ENCODE data around the gene PFN3. TPM values are rescaled to one million over a fixed set of nuclear protein-coding genes. Genes with fewer than 3 reads are reported as not detected.

PFN3 gene
- total RNA-seq, 1 experiment from 2014 or later = 0.48 TPM

DNA sequence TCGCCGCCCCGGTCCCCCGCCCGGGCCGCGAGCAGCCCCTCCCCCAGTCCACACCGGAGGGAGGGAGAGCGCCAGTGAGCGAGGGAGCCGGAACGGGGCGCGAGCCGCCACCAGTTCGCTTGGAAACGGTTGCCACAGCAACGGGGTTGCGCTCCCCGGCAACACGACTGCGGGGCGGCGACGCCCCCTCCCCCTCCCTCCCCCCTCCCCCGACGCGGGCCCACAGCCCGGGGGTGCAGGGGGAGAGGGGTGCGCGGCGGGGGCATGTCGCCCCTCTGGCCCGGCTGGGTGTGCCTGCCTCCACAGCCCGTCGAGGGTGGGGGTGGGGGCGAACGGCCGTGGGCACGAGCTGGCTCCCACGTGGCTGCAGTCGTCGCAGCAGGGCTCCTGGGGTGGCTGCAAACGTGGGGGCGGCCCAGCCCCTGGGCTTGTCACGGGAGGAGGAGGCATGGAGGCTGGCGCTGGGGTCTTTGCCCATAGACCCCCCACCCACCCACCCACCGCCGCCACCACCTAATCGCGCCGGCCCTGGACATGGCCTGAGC, 46.7 kb upstream of the PFN3 start:
- no peaks in the 10 kb centered on the region for H3K36me3 Mint-ChIP-seq
- peak overlapping the region; percentile 60 for H3K4me3 Mint-ChIP-seq
- peaks cover 48% of the 10 kb centered on the region for H3K4me1 Mint-ChIP-seq
- TF ChIP-seq FOXP1 (CRISPR knock-in tag; IDR thresholded peaks at IDR 0.05; ENCODE audit: borderline replicate concordance) (0 out of 2 replicates have a peak, but pooled peaks have one; percentile 17), ETV6 (CRISPR knock-in tag; IDR thresholded peaks at IDR 0.05) (0 out of 2 replicates have a peak, but pooled peaks have one; percentile 26), NR1H2 (CRISPR knock-in tag; IDR thresholded peaks at IDR 0.05) (no peak), ZBTB21 (CRISPR knock-in tag; IDR thresholded peaks at IDR 0.05; ENCODE audit: borderline replicate concordance) (no peak), FOXK1 (CRISPR knock-in tag; IDR thresholded peaks at IDR 0.05) (0 out of 2 replicates have a peak, but pooled peaks have one; percentile 27)
- TF ChIP-seq, protein P1, sequence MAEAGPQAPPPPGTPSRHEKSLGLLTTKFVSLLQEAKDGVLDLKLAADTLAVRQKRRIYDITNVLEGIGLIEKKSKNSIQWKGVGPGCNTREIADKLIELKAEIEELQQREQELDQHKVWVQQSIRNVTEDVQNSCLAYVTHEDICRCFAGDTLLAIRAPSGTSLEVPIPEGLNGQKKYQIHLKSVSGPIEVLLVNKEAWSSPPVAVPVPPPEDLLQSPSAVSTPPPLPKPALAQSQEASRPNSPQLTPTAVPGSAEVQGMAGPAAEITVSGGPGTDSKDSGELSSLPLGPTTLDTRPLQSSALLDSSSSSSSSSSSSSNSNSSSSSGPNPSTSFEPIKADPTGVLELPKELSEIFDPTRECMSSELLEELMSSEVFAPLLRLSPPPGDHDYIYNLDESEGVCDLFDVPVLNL (CRISPR knock-in tag; IDR thresholded peaks at IDR 0.05; ENCODE audit: borderline replicate concordance, low read depth) = peak; percentile 20; the same call in 1 of the 2 replicates
- TF ChIP-seq, protein P2, sequence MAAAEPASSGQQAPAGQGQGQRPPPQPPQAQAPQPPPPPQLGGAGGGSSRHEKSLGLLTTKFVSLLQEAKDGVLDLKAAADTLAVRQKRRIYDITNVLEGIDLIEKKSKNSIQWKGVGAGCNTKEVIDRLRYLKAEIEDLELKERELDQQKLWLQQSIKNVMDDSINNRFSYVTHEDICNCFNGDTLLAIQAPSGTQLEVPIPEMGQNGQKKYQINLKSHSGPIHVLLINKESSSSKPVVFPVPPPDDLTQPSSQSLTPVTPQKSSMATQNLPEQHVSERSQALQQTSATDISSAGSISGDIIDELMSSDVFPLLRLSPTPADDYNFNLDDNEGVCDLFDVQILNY (CRISPR knock-in tag; IDR thresholded peaks at IDR 0.05) = 0 out of 2 replicates have a peak, but pooled peaks have one; percentile 6
- TF ChIP-seq, protein P3, sequence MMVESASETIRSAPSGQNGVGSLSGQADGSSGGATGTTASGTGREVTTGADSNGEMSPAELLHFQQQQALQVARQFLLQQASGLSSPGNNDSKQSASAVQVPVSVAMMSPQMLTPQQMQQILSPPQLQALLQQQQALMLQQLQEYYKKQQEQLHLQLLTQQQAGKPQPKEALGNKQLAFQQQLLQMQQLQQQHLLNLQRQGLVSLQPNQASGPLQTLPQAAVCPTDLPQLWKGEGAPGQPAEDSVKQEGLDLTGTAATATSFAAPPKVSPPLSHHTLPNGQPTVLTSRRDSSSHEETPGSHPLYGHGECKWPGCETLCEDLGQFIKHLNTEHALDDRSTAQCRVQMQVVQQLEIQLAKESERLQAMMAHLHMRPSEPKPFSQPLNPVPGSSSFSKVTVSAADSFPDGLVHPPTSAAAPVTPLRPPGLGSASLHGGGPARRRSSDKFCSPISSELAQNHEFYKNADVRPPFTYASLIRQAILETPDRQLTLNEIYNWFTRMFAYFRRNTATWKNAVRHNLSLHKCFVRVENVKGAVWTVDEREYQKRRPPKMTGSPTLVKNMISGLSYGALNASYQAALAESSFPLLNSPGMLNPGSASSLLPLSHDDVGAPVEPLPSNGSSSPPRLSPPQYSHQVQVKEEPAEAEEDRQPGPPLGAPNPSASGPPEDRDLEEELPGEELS (CRISPR knock-in tag; IDR thresholded peaks at IDR 0.05) = 0 out of 2 replicates have a peak, but pooled peaks have one; percentile 64
- CTCF ChIA-PET = interaction anchor here (0.6 to 15.8 kb wide), 18 partner anchors 8 to 136 kb away, joined by 3 to 171 read pairs (median 8); partner anchors contain the start of genes GRK6, MXD3 and SLC34A1
- no peak overlapping the region for H3K27ac Mint-ChIP-seq
- no peaks in the 10 kb centered on the region for H3K9me3 Mint-ChIP-seq
- peak; percentile 78 for DNase-seq (ENCODE audit: low spot score)
- peak; percentile 7 for ATAC-seq
- POLR2A ChIA-PET = interaction anchor here (0.6 to 5.8 kb wide), 14 partner anchors 8 to 316 kb away, joined by 3 to 38 read pairs (median 4); partner anchors contain the start of genes DDX41, GRK6, NSD1 and PDLIM7
- H3K27me3 Mint-ChIP-seq (ENCODE audit: low read depth) = peaks cover 43% of the 10 kb centered on the region

DNA sequence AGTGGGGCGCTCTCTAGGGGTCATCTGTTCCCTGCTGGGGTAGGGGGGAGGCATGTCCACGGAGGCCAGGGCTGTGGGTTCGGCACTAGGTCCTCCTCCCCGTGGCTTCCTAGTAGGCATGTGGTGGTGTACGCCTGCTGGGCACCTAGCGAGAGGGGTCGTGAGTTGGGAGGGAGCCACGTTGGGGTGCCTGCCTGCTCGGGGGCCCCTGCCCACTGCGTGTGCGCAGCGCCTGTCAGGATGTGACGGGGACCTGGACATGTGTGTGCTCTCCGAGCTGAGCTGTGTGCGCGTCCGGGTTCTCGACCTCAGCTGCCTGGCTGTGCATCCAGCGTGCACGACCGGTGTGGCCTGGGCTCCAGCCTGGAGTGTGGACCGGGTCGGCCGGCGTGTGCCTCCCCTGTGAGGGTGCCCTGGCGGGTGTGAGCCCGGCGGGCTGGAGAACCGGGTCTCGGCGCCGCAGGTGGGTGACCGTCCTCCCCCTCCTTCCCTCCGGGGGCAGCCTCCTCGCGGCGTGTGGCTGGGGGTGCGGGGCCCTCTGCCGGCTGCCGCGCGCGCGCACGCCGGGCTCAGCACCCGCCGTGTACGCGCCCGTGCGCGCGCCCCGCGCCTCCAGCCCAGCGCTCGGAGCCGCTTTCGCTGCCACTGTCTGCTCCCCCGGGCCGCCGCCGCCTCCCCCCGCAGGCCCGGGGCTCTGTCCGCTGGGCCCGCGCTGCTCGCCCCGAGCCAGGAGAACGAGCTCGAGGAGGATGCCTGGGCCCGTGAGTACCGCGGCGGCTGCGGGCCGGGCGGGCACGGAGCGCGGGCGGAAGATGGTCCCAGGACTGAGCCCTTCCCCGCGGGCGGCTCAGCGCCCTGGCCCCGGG, 46.0 kb upstream of the PFN3 start, which contains the start of gene PRR7:
PRR7 (plus strand) TSS at position 615 of the 866 bp plus-strand sequence. CDS start 8,254 bp downstream, outside the sequence.
- Mint-ChIP-seq H3K36me3 (no peaks in the 10 kb centered on the region), H3K9me3 (no peaks in the 10 kb centered on the region), H3K27me3 (ENCODE audit: low read depth) (peaks cover 41% of the 10 kb centered on the region), H3K4me3 (peak within 1 kb of the TSS; percentile 66), H3K27ac (no peak within 1 kb of the TSS), H3K4me1 (peaks cover 44% of the 10 kb centered on the region)
- peak; percentile 60 for DNase-seq (ENCODE audit: low spot score)
- ATAC-seq = peak; percentile 14
- ChIA-PET CTCF (interaction anchor here (0.6 to 15.8 kb wide), 17 partner anchors 9 to 135 kb away, joined by 3 to 171 read pairs (median 7); partner anchors contain the start of genes GRK6, MXD3 and PDLIM7), POLR2A (interaction anchor here (0.6 to 5.8 kb wide), 9 partner anchors 9 to 735 kb away, joined by 3 to 38 read pairs (median 5); partner anchors contain the start of genes GRK6 and PDLIM7)
- TF ChIP-seq ZNF423 (CRISPR knock-in tag; IDR thresholded peaks at IDR 0.05) = peak; percentile 49; the same call in 1 of the 2 replicates
- TF ChIP-seq, protein P4, sequence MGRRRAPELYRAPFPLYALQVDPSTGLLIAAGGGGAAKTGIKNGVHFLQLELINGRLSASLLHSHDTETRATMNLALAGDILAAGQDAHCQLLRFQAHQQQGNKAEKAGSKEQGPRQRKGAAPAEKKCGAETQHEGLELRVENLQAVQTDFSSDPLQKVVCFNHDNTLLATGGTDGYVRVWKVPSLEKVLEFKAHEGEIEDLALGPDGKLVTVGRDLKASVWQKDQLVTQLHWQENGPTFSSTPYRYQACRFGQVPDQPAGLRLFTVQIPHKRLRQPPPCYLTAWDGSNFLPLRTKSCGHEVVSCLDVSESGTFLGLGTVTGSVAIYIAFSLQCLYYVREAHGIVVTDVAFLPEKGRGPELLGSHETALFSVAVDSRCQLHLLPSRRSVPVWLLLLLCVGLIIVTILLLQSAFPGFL (CRISPR knock-in tag; IDR thresholded peaks at IDR 0.05; ENCODE audit: borderline replicate concordance) = no peak
- TF ChIP-seq, protein P5, sequence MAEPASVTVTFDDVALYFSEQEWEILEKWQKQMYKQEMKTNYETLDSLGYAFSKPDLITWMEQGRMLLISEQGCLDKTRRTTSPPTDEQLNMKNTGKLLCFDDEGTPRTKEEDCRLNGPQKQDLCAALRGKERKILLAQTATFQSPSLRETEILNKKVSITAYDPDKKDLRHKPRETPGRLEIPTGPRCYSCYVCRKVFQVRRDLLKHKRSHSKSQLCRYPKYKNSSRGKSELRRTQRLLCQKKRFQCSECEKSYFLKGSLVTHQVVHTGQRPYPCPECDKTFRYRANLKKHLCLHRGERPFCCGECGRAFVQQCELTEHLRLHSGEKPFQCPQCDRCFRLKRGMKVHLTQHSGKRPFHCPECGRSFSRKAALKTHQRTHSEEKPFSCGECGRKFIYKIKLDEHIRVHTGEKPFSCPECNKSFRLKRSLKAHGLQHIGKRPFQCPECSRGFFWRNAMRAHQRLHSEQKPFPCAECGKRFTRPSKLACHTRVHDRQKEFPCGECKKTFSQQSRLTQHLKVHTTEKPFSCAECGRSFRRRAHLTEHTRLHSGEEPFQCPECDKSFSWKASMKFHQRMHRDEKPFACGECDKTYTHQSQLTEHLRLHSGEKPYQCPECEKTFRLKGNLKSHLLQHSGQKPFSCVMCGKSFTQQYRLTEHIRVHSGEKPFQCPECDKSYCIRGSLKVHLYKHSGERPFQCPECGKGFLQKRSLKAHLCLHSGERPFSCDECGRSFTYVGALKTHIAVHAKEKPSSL (CRISPR knock-in tag; conservative IDR thresholded peaks at IDR 0.05) = 0 out of 2 replicates have a peak, but pooled peaks have one; percentile 49
- TF ChIP-seq, protein P6, sequence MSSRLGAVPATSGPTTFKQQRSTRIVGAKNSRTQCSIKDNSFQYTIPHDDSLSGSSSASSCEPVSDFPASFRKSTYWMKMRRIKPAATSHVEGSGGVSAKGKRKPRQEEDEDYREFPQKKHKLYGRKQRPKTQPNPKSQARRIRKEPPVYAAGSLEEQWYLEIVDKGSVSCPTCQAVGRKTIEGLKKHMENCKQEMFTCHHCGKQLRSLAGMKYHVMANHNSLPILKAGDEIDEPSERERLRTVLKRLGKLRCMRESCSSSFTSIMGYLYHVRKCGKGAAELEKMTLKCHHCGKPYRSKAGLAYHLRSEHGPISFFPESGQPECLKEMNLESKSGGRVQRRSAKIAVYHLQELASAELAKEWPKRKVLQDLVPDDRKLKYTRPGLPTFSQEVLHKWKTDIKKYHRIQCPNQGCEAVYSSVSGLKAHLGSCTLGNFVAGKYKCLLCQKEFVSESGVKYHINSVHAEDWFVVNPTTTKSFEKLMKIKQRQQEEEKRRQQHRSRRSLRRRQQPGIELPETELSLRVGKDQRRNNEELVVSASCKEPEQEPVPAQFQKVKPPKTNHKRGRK (CRISPR knock-in tag; IDR thresholded peaks at IDR 0.05; ENCODE audit: borderline replicate concordance) = no peak
- TF ChIP-seq, protein P7, sequence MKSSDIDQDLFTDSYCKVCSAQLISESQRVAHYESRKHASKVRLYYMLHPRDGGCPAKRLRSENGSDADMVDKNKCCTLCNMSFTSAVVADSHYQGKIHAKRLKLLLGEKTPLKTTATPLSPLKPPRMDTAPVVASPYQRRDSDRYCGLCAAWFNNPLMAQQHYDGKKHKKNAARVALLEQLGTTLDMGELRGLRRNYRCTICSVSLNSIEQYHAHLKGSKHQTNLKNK (CRISPR knock-in tag; IDR thresholded peaks at IDR 0.05) = no peak
- TF ChIP-seq ZNF263 (CRISPR knock-in tag; IDR thresholded peaks at IDR 0.05; ENCODE audit: low read depth) = no peak
- TF ChIP-seq NFATC4 (CRISPR knock-in tag; IDR thresholded peaks at IDR 0.05) = 0 out of 2 replicates have a peak, but pooled peaks have one; percentile 33
- TF ChIP-seq, protein P8, sequence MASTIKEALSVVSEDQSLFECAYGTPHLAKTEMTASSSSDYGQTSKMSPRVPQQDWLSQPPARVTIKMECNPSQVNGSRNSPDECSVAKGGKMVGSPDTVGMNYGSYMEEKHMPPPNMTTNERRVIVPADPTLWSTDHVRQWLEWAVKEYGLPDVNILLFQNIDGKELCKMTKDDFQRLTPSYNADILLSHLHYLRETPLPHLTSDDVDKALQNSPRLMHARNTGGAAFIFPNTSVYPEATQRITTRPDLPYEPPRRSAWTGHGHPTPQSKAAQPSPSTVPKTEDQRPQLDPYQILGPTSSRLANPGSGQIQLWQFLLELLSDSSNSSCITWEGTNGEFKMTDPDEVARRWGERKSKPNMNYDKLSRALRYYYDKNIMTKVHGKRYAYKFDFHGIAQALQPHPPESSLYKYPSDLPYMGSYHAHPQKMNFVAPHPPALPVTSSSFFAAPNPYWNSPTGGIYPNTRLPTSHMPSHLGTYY (CRISPR knock-in tag; IDR thresholded peaks at IDR 0.05) = no peak; the same call in 1 of the 2 replicates
- 0 out of 2 replicates have a peak, but pooled peaks have one; percentile 12 for TF ChIP-seq ZNF416 (CRISPR knock-in tag; IDR thresholded peaks at IDR 0.05)
- TF ChIP-seq ATF1 (CRISPR knock-in tag; IDR thresholded peaks at IDR 0.05) = no peak
- no peak for TF ChIP-seq ESRRA (CRISPR knock-in tag; IDR thresholded peaks at IDR 0.05; ENCODE audit: borderline replicate concordance)
- no peak for TF ChIP-seq TP53 (CRISPR knock-in tag; IDR thresholded peaks at IDR 0.05)
